Subcutaneous adipose tissue (tissue), 4 donors: Measurements from ENCODE around the gene SLC30A4. TPM values are rescaled to one million over a fixed set of nuclear protein-coding genes. Genes with fewer than 3 reads are reported as not detected.

Experiments
- total RNA-seq, 4 donors: library from RNA; depleted of rRNA; stranded (reverse); fragments of >200 nt; gene quantifications; one replicate each; pipeline ENCODE4 v1.1.0, GENCODE V29; 2016
- TF ChIP-seq, protein P1 (sequence below): fragments of 450-650 bp; IDR thresholded peaks from one replicate; pipeline ENCODE4 v1.5.1; 2016; ENCODE audit warnings: low read depth, mild to moderate bottlenecking, control low read depth, antibody characterized with exemption, moderate library complexity

The SLC30A4 gene
- total RNA-seq, 4 donors from 2014 or later = 8.1 to 10.9 (median 9.2) TPM

DNA sequence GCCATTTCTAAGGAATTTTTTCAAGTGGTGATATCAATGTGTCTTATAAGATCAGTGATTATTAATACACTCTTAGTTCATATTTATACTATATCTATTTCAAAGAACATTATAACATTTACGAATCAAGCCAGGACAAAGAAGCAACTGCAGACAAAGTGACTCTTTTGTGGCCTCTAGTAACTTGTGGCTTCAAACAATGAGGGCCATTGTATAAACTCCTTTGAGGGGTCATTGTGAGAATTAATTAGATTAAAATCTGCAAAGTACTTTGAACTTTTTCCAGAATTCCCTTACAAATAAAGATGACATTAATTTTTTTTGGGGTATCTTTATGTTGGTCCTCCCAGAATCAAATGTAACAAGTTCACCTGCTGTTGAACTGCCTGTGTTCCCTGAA, 12.3 kb upstream of the SLC30A4 start:
- TF ChIP-seq, protein P1, sequence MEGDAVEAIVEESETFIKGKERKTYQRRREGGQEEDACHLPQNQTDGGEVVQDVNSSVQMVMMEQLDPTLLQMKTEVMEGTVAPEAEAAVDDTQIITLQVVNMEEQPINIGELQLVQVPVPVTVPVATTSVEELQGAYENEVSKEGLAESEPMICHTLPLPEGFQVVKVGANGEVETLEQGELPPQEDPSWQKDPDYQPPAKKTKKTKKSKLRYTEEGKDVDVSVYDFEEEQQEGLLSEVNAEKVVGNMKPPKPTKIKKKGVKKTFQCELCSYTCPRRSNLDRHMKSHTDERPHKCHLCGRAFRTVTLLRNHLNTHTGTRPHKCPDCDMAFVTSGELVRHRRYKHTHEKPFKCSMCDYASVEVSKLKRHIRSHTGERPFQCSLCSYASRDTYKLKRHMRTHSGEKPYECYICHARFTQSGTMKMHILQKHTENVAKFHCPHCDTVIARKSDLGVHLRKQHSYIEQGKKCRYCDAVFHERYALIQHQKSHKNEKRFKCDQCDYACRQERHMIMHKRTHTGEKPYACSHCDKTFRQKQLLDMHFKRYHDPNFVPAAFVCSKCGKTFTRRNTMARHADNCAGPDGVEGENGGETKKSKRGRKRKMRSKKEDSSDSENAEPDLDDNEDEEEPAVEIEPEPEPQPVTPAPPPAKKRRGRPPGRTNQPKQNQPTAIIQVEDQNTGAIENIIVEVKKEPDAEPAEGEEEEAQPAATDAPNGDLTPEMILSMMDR = no peak

DNA sequence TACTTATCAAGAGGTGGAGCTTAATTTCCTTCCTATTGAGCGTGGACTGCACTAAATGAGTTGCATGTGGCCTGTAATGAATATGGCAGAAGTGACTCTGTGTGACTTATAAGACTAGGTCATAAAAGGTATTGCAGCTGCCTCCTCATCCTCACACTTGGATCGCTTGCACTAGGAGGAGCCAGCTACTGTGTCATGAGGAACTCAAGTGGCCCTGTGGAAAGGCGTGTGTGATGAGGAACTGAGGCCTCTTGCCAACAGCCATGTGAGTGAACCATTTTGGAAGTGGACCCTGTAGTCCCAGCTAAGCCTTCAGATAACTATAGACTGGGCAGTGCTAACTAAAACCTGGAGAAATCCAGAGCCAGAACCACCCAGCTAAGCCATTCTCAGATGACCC, 7.1 kb upstream of the SLC30A4 start:
- TF ChIP-seq, protein P1 = no peak

DNA sequence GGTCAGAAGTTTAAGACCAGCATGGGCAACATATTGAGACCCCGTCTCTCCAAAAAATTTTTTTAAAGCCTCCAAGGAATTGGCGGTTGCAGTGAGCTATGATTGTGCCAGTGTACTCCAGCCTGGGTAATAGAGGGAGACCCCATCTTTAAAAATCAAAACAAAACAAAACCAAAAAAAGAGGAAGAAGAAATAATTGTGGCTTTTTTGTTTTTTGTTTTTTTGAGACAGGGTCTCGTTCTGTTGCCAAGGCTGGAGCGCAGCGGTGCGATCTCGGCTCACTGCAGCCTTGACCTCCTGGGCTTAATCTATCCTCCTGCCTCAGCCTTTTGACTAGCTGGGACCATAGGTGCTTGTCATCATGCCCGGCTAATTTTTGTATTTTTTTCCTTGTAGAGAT, 4.5 kb upstream of the SLC30A4 start:
- TF ChIP-seq, protein P1 = no peak

DNA sequence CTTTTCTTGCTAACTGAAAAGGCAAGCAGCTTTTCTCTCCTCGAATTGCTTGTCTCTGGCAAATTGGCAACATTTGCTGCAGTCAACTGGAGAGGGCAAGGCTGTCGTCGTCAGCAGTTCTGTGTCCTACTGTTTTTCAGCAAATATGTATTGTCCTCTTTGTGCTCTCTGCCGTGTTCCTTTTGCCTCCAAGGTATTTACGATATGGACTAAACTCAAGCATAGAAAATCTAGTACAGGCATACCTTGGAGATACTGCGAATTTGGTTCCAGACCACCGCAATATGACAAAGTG, 558 bp upstream of the SLC30A4 start:
- TF ChIP-seq, protein P1 = no peak

DNA sequence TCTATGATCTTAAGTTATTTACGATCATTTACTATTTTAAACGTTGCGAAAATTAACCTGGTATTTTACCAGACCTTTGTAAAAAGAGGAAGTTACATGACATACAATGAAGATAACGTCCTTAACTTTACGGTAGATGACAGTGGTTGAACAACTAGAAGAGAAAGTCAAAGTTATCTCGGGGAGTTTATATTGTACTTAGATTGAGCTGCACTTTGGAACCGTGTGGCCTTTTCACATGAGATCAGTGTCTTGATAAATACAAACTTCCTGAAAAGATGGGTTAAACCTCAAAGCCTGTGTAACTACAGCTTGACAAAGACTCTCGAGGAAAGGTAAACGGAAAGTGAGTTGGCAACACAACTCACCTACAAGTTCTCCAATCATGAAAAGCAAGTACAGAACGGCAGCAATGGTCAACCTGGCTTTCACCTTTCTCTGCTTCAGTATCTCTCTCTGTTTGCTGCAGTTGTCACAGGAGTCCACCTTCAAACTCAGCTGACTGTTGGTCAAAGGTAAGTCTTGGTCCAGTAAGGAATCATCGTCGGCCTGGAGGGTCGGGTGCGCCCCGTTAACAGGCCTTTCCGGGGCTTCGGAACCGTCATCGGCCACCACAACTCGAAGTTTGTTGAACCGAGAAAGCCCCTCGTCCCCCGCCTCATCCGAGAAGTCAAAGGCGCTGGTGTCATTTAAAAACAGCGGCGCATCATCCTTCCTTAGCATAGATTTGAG, 793 bp downstream of the SLC30A4 start:
- TF ChIP-seq, protein P1 = no peak

DNA sequence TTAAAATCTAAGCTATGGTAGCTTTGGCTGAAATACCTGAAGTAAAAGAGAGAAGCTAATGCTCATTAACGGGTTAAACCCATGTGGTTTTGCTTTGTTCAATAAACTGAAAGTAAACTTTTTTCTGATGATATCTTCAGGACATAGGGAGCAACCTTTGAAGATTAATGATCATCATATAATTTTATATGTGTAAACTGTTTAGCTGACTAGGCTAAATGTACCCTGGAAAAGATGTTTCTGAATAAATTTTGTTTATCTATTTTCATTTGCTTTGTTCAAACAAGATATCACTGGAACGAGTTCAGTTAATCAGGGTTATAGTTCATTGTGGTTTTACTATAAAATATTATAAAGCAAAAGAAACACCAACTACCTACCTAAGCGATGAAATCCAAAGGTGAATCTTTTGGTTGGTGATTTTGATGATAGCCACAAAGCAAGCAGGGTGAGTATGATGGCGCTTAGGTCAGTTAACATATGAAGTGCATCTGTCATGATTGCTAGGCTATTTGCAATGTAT, 11.7 kb downstream of the SLC30A4 start:
- TF ChIP-seq, protein P1 = no peak

DNA sequence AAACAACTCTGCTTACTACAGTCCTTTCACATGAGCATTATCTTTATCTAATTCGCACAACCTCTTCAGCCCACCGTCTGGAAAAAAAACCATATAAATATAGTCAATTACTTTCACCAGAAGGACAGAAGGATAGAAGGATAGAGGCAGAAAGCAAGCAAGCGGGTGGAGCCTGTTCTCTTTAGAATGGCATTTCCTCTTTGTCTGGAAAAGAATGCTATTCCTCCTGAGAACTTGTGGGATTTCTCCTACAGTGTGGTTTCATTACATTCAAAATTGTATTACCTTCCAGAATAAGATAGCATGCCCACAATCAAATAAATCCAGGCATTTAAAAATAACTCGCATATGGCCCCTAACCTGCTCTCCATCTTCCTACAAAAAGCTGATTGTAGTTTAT, 23.1 kb downstream of the SLC30A4 start:
- TF ChIP-seq, protein P1 = no peak
